HL-60/S4 treated with retinoic acid at 250 ng/mL for 4 days and 3 days (cell line): ENCODE results near the gene SPECC1.
"Not testable (repeated sequence)": the region's sequence is repeated elsewhere in the genome, so short reads cannot be mapped to it uniquely, and the experiment has no call there.

ENCODE experiments used
- in situ Hi-C: fragments of 300-500 bp; cut with MboI; formaldehyde crosslinking; loops from 2 replicates; pipeline ENCODE4 v1.7.0; 2022; ENCODE audit warnings: low sequenced_read_pairs

Gene SPECC1

GRCh38 chr17:20259668-20260067, 250.5 kb downstream of the SPECC1 start:
- in situ Hi-C loops = no loop called here

- in situ Hi-C loops = no loop called here
These were observed 251.1 kb downstream of the SPECC1 start for GRCh38 chr17:20260268-20260667.

- in situ Hi-C loops = no loop called here
These were observed 253.3 kb downstream of the SPECC1 start for GRCh38 chr17:20262226-20263114.

- in situ Hi-C loops = not testable (repeated sequence)
These were observed 253.9 kb downstream of the SPECC1 start for GRCh38 chr17:20263115-20263433.

- in situ Hi-C loops = no loop called here
These were observed 254.4 kb downstream of the SPECC1 start for GRCh38 chr17:20263595-20263994.

- in situ Hi-C loops = no loop called here
These were observed 255.8 kb downstream of the SPECC1 start for GRCh38 chr17:20264996-20265395.

- in situ Hi-C loops = no loop called here
These were observed 257.8 kb downstream of the SPECC1 start for GRCh38 chr17:20266806-20267458.

- in situ Hi-C loops = no loop called here
These were observed 258.3 kb downstream of the SPECC1 start for GRCh38 chr17:20267459-20267842.

GRCh38 chr17:20270369-20270768, 261.2 kb downstream of the SPECC1 start:
- in situ Hi-C loops = no loop called here

GRCh38 chr17:20271011-20271610, 262.0 kb downstream of the SPECC1 start:
- in situ Hi-C loops = no loop called here

- in situ Hi-C loops = no loop called here
These were observed 264.8 kb downstream of the SPECC1 start for GRCh38 chr17:20273741-20274500.

- in situ Hi-C loops = no loop called here
These were observed 266.5 kb downstream of the SPECC1 start for GRCh38 chr17:20275653-20276052.

- in situ Hi-C loops = no loop called here
These were observed 267.3 kb downstream of the SPECC1 start for GRCh38 chr17:20276421-20276820.

- in situ Hi-C loops = no loop called here
These were observed 269.6 kb downstream of the SPECC1 start for GRCh38 chr17:20278805-20279204.

GRCh38 chr17:20279631-20280030, 270.5 kb downstream of the SPECC1 start:
- in situ Hi-C loops = no loop called here

GRCh38 chr17:20280051-20280450, 270.9 kb downstream of the SPECC1 start:
- in situ Hi-C loops = no loop called here

GRCh38 chr17:20280851-20281250, 271.7 kb downstream of the SPECC1 start:
- in situ Hi-C loops = no loop called here

- in situ Hi-C loops = no loop called here
These were observed 272.7 kb downstream of the SPECC1 start for GRCh38 chr17:20281860-20282259.

GRCh38 chr17:20282526-20283308, 273.6 kb downstream of the SPECC1 start:
- in situ Hi-C loops = no loop called here

GRCh38 chr17:20284022-20284421, 274.9 kb downstream of the SPECC1 start:
- in situ Hi-C loops = no loop called here
